IMR-90 (cell line): ENCODE results near the gene TCF3. TPM values are rescaled to one million over a fixed set of nuclear protein-coding genes. Genes with fewer than 3 reads are reported as not detected.

Experiments used
- ATAC-seq: fragments of 200-7000 bp; cut with Tn5 transposase; 2 replicates; pipeline ENCODE4 v1.9.1; 2020; ENCODE audit warnings: low read depth, mild to moderate bottlenecking, moderate library complexity
- BruUV-seq: library from RNA; stranded (reverse); fragments of 400-500 nt; replicated peaks from 2 replicates; lab custom pipeline; 2021; lab: Mats Ljungman, UMichigan
- CTCF ChIA-PET: fragments of 300-600 bp; formaldehyde crosslinking; extraction: SDS; loops from one replicate; lab custom pipeline; 2021; ENCODE audit warnings: antibody characterized with exemption; lab: Yijun Ruan, JAX
- POLR2A ChIA-PET: fragments of 300-600 bp; sonication (Branson Sonifier 250); formaldehyde crosslinking; loops from one replicate; lab custom pipeline; 2022; ENCODE audit warnings: antibody characterized with exemption; ENCODE audit not compliant: unreplicated experiment; lab: Charles Lee
- DNase-seq: peaks from one replicate; pipeline ENCODE4 v3.0.0; 2013
- H2AFZ ChIP-seq: replicated peaks from 2 replicates; pipeline ENCODE3; 2013; ENCODE audit warnings: low read length, mild to moderate bottlenecking; ENCODE audit not compliant: poor library complexity
- H2AK5ac ChIP-seq: 2 replicates; pipeline ENCODE4 v1.6.1; 2013; ENCODE audit warnings: low read depth, low read length, inconsistent platforms
- H2AK9ac ChIP-seq: replicated peaks from 2 replicates; pipeline ENCODE3; 2013; ENCODE audit warnings: mild to moderate bottlenecking, low read depth, low read length, moderate library complexity; ENCODE audit not compliant: poor library complexity
- H2BK120ac ChIP-seq: 2 replicates; pipeline ENCODE4 v1.6.1; 2013; ENCODE audit warnings: low read depth, low read length, inconsistent platforms
- H2BK15ac ChIP-seq: 3 replicates; pipeline ENCODE4 v1.6.1; 2013; ENCODE audit warnings: low read depth, low read length, inconsistent platforms
- H2BK20ac ChIP-seq: 2 replicates; pipeline ENCODE4 v1.6.1; 2013; ENCODE audit warnings: low read depth, mild to moderate bottlenecking, inconsistent platforms, low read length, moderate library complexity
- H2BK5ac ChIP-seq: 2 replicates; pipeline ENCODE4 v1.6.1; 2013; ENCODE audit warnings: mild to moderate bottlenecking, low read depth, low read length, inconsistent platforms; ENCODE audit not compliant: poor library complexity, severe bottlenecking
- H3K14ac ChIP-seq: replicated peaks from 2 replicates; pipeline ENCODE4 v1.6.1; 2013; ENCODE audit warnings: low read depth, low read length, inconsistent platforms
- H3K18ac ChIP-seq: 2 replicates; pipeline ENCODE4 v1.6.1; 2013; ENCODE audit warnings: low read depth, low read length, control low read depth
- H3K23ac ChIP-seq: 2 replicates; pipeline ENCODE4 v1.6.1; 2013; ENCODE audit warnings: low read depth, low read length, inconsistent platforms
- H3K27ac ChIP-seq: 2 replicates; pipeline ENCODE4 v1.5.1; 2013; ENCODE audit warnings: mild to moderate bottlenecking, control low read depth, low read length; ENCODE audit not compliant: insufficient read depth
- H3K27me3 ChIP-seq: 2 replicates; pipeline ENCODE4 v1.6.1; 2013; ENCODE audit warnings: low read length; ENCODE audit not compliant: control insufficient read depth, insufficient read depth
- H3K36me3 ChIP-seq: 2 replicates; pipeline ENCODE4 v1.6.1; 2013; ENCODE audit warnings: low read length, mixed read lengths; ENCODE audit not compliant: control insufficient read depth, insufficient read depth
- H3K4ac ChIP-seq: 2 replicates; pipeline ENCODE4 v1.6.1; 2013; ENCODE audit warnings: low read depth, low read length, inconsistent platforms
- H3K4me1 ChIP-seq: 2 replicates; pipeline ENCODE4 v1.6.1; 2013; ENCODE audit warnings: low read length, mixed read lengths; ENCODE audit not compliant: control insufficient read depth, insufficient read depth
- H3K4me2 ChIP-seq: 2 replicates; pipeline ENCODE4 v1.6.1; 2013; ENCODE audit warnings: low read depth, mild to moderate bottlenecking, control low read depth, low read length, moderate library complexity
- H3K4me3 ChIP-seq: 2 replicates; pipeline ENCODE4 v1.5.1; 2013; ENCODE audit warnings: low read depth, mild to moderate bottlenecking, control low read depth, low read length, moderate library complexity; ENCODE audit not compliant: insufficient read depth
- H3K56ac ChIP-seq: 2 replicates; pipeline ENCODE4 v1.6.1; 2013; ENCODE audit warnings: low read length, inconsistent platforms; ENCODE audit not compliant: insufficient read depth; ENCODE audit errors: extremely low read depth
- H3K79me1 ChIP-seq, 2 experiments: 2 replicates each; pipeline ENCODE4 v1.6.1; 2013; ENCODE audit warnings: low read length in 2 of 2, inconsistent platforms in 1 of 2, low read depth in 1 of 2
- H3K9ac ChIP-seq: 2 replicates; pipeline ENCODE4 v1.6.1; 2013; ENCODE audit warnings: low read depth, low read length, control low read depth
- H3K9me1 ChIP-seq: 2 replicates; pipeline ENCODE4 v1.6.1; 2013; ENCODE audit warnings: low read length, inconsistent platforms; ENCODE audit not compliant: insufficient read depth
- H3K9me3 ChIP-seq: 2 replicates; pipeline ENCODE4 v1.6.1; 2013; ENCODE audit warnings: low read length; ENCODE audit not compliant: control insufficient read depth, insufficient read depth
- H4K20me1 ChIP-seq: 2 replicates; pipeline ENCODE4 v1.6.1; 2013; ENCODE audit warnings: low read length, inconsistent platforms; ENCODE audit not compliant: insufficient read depth
- H4K5ac ChIP-seq: 2 replicates; pipeline ENCODE4 v1.6.1; 2013; ENCODE audit warnings: mild to moderate bottlenecking, low read depth, low read length, control low read depth
- H4K8ac ChIP-seq, 2 experiments: 2 replicates each; pipeline ENCODE4 v1.6.1; 2013; ENCODE audit warnings: low read depth in 2 of 2, low read length in 2 of 2, control low read depth in 1 of 2, inconsistent platforms in 1 of 2
- H4K91ac ChIP-seq: 2 replicates; pipeline ENCODE4 v1.6.1; 2013; ENCODE audit warnings: low read depth, low read length, inconsistent platforms; ENCODE audit not compliant: insufficient read depth
- MAZ ChIP-seq: IDR thresholded peaks from 2 replicates; pipeline ENCODE4 v1.6.1; 2012; ENCODE audit warnings: low read depth, mild to moderate bottlenecking, low read length, improper control_type of control experiment, moderate library complexity, borderline replicate concordance
- MXI1 ChIP-seq: IDR thresholded peaks from 2 replicates; pipeline ENCODE4 v1.6.1; 2012; ENCODE audit warnings: low read depth, mild to moderate bottlenecking, low read length, moderate library complexity, borderline replicate concordance
- POLR2A ChIP-seq: IDR thresholded peaks from 2 replicates; pipeline ENCODE4 v1.6.1; 2012; ENCODE audit warnings: mild to moderate bottlenecking, low read depth, low read length
- SMC3 ChIP-seq: fragments of 150-350 bp; IDR thresholded peaks from 2 replicates; pipeline ENCODE4 v1.6.1; 2016; ENCODE audit warnings: low read depth, mild to moderate bottlenecking, antibody characterized with exemption, low read length, moderate library complexity
- USF2 ChIP-seq: fragments of 150-350 bp; IDR thresholded peaks from 2 replicates; pipeline ENCODE4 v1.6.1; 2017; ENCODE audit warnings: mild to moderate bottlenecking, antibody characterized with exemption, low read length, low read depth
- WGBS, 2 experiments: methylation state at CpG; one replicate each; pipeline versions ENCODE4 v1.1.5 to v1.1.7; 2013; ENCODE audit warnings: missing lambda C conversion rate in 2 of 2; ENCODE audit not compliant: insufficient read length in 1 of 2; ENCODE audit errors: extremely low coverage in 2 of 2; 5-methylcytosine and 5-hydroxymethylcytosine counted together
- dilution Hi-C: fragments of 300-500 bp; cut with HindIII; formaldehyde crosslinking; loops from one replicate; pipeline ENCODE4 v1.14.3; 2018; ENCODE audit warnings: low sequenced_read_pairs; ENCODE audit not compliant: unreplicated experiment
- in situ Hi-C: fragments of 300-500 bp; cut with MboI; formaldehyde crosslinking; loops from 3 replicates; pipeline ENCODE4 v1.14.3; 2019; ENCODE audit warnings: low sequenced_read_pairs, inconsistent platforms, mixed read lengths
- intact Hi-C: fragments of 100-400 bp; cut with micrococcal nuclease; formaldehyde crosslinking; loops from 2 replicates; pipeline ENCODE4 v1.10.0; 2022
- polyA plus RNA-seq, 3 experiments: library from polyadenylated mRNA; depleted of rRNA; stranded (reverse); fragments of >200 nt; gene quantifications; 2 replicates each; pipeline ENCODE4 v1.2.3, GENCODE V29; 2012; ENCODE audit warnings: low replicate concordance in 1 of 3
- total RNA-seq: library from RNA; depleted of rRNA; stranded (reverse); fragments of >200 nt; gene quantifications from 2 replicates; pipeline ENCODE4 v1.2.3, GENCODE V29; 2012
- TF ChIP-seq, protein P1 (sequence below): fragments of 150-350 bp; IDR thresholded peaks from 2 replicates; pipeline ENCODE4 v1.6.1; 2016; ENCODE audit warnings: low read depth, mild to moderate bottlenecking, low read length, moderate library complexity, borderline replicate concordance

Gene TCF3
- total and polyA plus RNA-seq, 2 of the 4 experiments (the other 2 are of a cell fraction): 29.9 to 127 TPM

GRCh38 chr19:1566392-1567115 lies 85.9 kb downstream of the TCF3 start:
- peak; percentile 77 for DNase-seq
- no peaks in the 10 kb centered on the region; the same call in 1 of the 2 replicates for H3K27me3 ChIP-seq
- peak overlapping the region; percentile 89 for H4K91ac ChIP-seq
- H3K56ac ChIP-seq: peak overlapping the region; percentile 87
- H2BK120ac ChIP-seq: no peak overlapping the region
- no TSS peak for BruUV-seq
- H2BK20ac ChIP-seq: no peak overlapping the region
- H4K8ac ChIP-seq: peak overlapping the region in 1 of 2 experiments; percentile 94; a peak in 1 of 4 replicates
- peak overlapping the region; percentile 95 for H3K27ac ChIP-seq
- ChIA-PET POLR2A (no interaction called here), CTCF (interaction anchor here (0.6 to 1.5 kb wide), 2 partner anchors 20 to 52 kb away, joined by 5 to 11 read pairs; no protein-coding TSS in a partner anchor)
- WGBS, 2 experiments: 0% methylated on average over 12 of the region's 42 CpGs; no CpG with 5 or more reads in 1 of the 2 experiments
- H3K9me3 ChIP-seq: no peaks in the 10 kb centered on the region
- in situ Hi-C loops: no loop called here
- H2AFZ ChIP-seq: peak overlapping the region; percentile 91
- H3K79me1 ChIP-seq: peaks cover 0 to 32% of the 10 kb centered on the region in 2 experiments; a peak in 2 of 4 replicates
- peak overlapping the region; percentile 98 for H3K9ac ChIP-seq
- intact Hi-C loops: loop anchor here (1.0 to 10.0 kb wide), 2 partner anchors 86 to 988 kb away; partner anchors contain the start of gene TCF3
- peak overlapping the region; percentile 95 for H3K14ac ChIP-seq
- peak overlapping the region; percentile 100 for H2AK9ac ChIP-seq
- peaks cover 10% of the 10 kb centered on the region for H3K9me1 ChIP-seq
- TF ChIP-seq USF2 (no peak), POLR2A (peak; percentile 87), MXI1 (no peak), SMC3 (no peak), MAZ (no peak)
- TF ChIP-seq, protein P1, sequence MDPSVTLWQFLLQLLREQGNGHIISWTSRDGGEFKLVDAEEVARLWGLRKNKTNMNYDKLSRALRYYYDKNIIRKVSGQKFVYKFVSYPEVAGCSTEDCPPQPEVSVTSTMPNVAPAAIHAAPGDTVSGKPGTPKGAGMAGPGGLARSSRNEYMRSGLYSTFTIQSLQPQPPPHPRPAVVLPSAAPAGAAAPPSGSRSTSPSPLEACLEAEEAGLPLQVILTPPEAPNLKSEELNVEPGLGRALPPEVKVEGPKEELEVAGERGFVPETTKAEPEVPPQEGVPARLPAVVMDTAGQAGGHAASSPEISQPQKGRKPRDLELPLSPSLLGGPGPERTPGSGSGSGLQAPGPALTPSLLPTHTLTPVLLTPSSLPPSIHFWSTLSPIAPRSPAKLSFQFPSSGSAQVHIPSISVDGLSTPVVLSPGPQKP: no peak
- H3K4me3 ChIP-seq: peak overlapping the region; percentile 97
- peak overlapping the region; percentile 96; the same call in 1 of the 2 replicates for H4K5ac ChIP-seq
- peak overlapping the region; percentile 71 for H2AK5ac ChIP-seq
- no peak overlapping the region for H2BK15ac ChIP-seq
- peak overlapping the region; percentile 62; the same call in 1 of the 2 replicates for H3K18ac ChIP-seq
- H4K20me1 ChIP-seq: peaks cover 53% of the 10 kb centered on the region
- peaks cover 4% of the 10 kb centered on the region; the same call in 1 of the 2 replicates for H3K36me3 ChIP-seq
- dilution Hi-C loops: no loop called here
- H2BK5ac ChIP-seq: peak overlapping the region; percentile 91
- H3K4ac ChIP-seq: peak overlapping the region; percentile 95
- H3K4me1 ChIP-seq: peaks cover 8% of the 10 kb centered on the region
- ATAC-seq: peak; percentile 85
- H3K4me2 ChIP-seq: peak overlapping the region; percentile 94
- peak overlapping the region; percentile 95; the same call in 1 of the 2 replicates for H3K23ac ChIP-seq
